Stimulated activated CD4-positive, alpha-beta T cell treated with anti-CD3 and anti-CD28 coated beads, Interleukin-4, amount 100 ng/mL, for 1 hour (primary cell): ENCODE measurements around the gene TMCO4.

Experiments used
- DNase-seq: peaks from one replicate; pipeline ENCODE4 v3.0.0-alpha.2; 2020

The TMCO4 gene

GRCh38 chr1:19710825-19711611 lies 88.7 kb downstream of the TMCO4 start:
- no peak for DNase-seq

GRCh38 chr1:19709260-19709793 lies 90.4 kb downstream of the TMCO4 start:
- no peak for DNase-seq

GRCh38 chr1:19708567-19709110 lies 91.1 kb downstream of the TMCO4 start:
- DNase-seq = no peak

GRCh38 chr1:19706136-19706535 lies 93.6 kb downstream of the TMCO4 start:
- no peak for DNase-seq

- no peak for DNase-seq
Measured at GRCh38 chr1:19705464-19705863, 94.3 kb downstream of the TMCO4 start.

- peak; percentile 64 for DNase-seq
Measured at GRCh38 chr1:19704247-19705113, 95.2 kb downstream of the TMCO4 start.

- DNase-seq = no peak
Measured at GRCh38 chr1:19703280-19703679, 96.4 kb downstream of the TMCO4 start.

- no peak for DNase-seq
Measured at GRCh38 chr1:19700079-19700777, 99.5 kb downstream of the TMCO4 start.

- no peak for DNase-seq
Measured at GRCh38 chr1:19698181-19698580, 101.5 kb downstream of the TMCO4 start.

GRCh38 chr1:19696820-19697219 lies 102.9 kb downstream of the TMCO4 start:
- no peak for DNase-seq

- no peak for DNase-seq
Measured at GRCh38 chr1:19695772-19696171, 103.9 kb downstream of the TMCO4 start.

GRCh38 chr1:19694298-19694697 lies 105.4 kb downstream of the TMCO4 start:
- DNase-seq = no peak

GRCh38 chr1:19690342-19690741 lies 109.4 kb downstream of the TMCO4 start:
- no peak for DNase-seq

GRCh38 chr1:19689856-19690255 lies 109.9 kb downstream of the TMCO4 start:
- no peak for DNase-seq

- DNase-seq = no peak
Measured at GRCh38 chr1:19689085-19689757, 110.5 kb downstream of the TMCO4 start.

GRCh38 chr1:19688041-19688842 lies 111.5 kb downstream of the TMCO4 start:
- peak; percentile 20 for DNase-seq

- DNase-seq = no peak
Measured at GRCh38 chr1:19687414-19687813, 112.3 kb downstream of the TMCO4 start.

- DNase-seq = no peak
Measured at GRCh38 chr1:19685994-19686393, 113.7 kb downstream of the TMCO4 start.

GRCh38 chr1:19684677-19685076 lies 115.0 kb downstream of the TMCO4 start:
- no peak for DNase-seq

GRCh38 chr1:19683351-19683750 lies 116.4 kb downstream of the TMCO4 start:
- no peak for DNase-seq

- no peak for DNase-seq
Measured at GRCh38 chr1:19682901-19683300, 116.8 kb downstream of the TMCO4 start.
